EH (cell line): ENCODE measurements around the gene PCIF1.
A peak's percentile ranks its signal among the peaks of the same experiment; 100 is the strongest.
"Not testable (repeated sequence)": the region's sequence is repeated elsewhere in the genome, so short reads cannot be mapped to it uniquely, and the experiment has no call there.

ENCODE experiments used
- DNase-seq: peaks from one replicate; pipeline ENCODE4 v3.0.0-alpha.2; 2015; ENCODE audit warnings: low read depth

Gene PCIF1

DNA sequence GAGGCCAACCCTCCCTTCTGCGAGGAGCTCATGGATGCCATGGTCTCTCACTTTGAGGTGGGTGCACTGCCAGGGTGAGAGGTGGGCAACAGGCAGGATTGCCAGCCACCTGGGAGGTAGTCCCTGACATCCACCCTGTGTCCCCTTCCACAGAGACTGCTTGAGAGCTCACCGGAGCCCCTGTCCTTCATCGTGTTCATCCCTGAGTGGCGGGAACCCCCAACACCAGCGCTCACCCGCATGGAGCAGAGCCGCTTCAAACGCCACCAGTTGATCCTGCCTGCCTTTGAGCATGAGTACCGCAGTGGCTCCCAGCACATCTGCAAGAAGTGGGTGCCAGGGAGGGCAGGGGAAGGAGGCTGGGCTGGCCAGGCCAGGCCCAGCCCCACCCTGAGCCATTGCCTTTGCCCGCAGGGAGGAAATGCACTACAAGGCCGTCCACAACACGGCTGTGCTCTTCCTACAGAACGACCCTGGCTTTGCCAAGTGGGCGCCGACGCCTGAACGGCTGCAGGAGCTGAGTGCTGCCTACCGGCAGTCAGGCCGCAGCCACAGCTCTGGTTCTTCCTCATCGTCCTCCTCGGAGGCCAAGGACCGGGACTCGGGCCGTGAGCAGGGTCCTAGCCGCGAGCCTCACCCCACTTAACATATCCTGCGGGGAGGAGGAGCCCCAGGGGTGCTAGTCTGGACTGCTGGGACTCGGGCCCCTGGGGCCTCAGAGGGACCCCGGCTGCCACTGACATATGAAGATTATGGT lies 12.8 kb downstream of the PCIF1 start:
- DNase-seq = no peak

DNA sequence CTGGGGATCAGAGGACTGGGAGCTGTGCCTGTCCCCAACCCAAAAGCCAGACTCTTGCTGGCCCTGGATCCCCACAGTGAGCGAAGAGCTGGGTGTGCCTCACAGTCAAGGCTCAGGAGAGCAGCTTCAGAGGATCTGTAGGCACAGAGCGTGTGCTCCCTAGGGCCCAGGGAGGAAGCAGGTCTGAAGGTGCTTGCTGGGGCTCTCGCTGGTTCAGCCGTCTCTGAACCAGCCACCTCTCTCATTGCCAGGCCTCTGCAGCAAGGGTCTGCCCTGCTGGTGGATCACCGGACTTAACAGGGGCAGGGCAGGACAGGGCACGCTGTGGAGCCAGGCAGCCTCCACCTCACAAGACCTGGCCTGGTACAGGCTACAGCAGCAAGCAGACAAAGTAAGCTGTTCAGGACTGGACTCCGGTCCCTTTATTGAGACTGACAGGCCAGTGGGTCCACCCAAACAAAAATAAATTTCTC lies 13.8 kb downstream of the PCIF1 start:
- DNase-seq = no peak

GRCh38 chr20:45948742-45949541 lies 14.5 kb downstream of the PCIF1 start:
- no peak for DNase-seq

DNA sequence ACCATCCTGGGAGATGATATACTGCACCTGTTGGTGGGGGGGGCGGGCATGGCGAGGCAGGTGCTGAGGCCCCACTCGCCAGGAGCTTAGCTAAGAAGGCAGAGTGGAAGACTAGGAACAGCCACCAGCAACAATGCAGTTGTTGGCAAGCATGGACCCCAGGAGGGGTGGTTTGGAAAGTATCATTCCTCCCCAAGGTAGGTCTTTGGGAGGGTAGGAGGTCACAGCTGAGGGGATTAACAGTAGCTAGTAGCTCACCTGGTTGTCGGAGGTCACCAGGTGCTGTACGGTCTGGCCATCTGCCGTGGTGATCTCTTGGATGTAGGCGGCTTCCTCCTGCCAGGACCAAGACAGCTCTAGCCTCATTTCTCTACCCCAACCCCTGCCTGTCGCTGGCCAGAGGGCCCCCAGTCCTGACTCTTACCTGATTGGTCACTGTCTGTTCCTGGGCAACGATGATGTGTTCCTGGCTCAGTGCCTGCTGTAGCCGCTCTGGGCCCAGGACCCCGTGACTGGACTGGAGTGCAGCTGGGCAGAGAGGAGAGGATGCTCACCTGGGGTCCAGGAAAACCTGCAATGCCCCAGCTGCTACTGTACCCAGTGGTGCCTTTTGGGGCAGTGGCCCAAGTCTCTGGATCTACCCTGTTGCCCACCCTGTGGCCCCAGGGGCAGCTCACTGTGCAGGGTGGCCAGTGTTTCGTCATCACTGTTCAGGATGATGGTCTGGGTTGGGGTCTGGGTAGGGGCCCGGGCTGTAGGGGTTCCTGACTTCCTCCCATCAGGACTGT lies 15.3 kb downstream of the PCIF1 start:
- no peak for DNase-seq

DNA sequence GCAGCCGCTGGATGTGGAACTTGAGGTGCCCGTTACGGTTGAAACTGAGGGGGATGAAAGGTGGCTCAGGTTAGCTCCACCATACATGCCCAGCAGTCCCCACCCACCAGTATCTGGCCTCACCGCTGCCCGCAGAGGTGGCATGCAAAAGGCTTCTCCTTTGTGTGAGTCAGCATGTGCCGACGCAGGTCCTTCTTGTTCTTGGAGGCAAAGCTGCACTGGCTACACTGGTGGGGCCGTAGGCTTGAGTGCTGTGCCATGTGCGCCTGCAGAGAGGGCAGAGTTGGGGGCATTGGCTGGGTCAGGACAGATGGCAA lies 15.8 kb downstream of the PCIF1 start:
- DNase-seq = no peak

DNA sequence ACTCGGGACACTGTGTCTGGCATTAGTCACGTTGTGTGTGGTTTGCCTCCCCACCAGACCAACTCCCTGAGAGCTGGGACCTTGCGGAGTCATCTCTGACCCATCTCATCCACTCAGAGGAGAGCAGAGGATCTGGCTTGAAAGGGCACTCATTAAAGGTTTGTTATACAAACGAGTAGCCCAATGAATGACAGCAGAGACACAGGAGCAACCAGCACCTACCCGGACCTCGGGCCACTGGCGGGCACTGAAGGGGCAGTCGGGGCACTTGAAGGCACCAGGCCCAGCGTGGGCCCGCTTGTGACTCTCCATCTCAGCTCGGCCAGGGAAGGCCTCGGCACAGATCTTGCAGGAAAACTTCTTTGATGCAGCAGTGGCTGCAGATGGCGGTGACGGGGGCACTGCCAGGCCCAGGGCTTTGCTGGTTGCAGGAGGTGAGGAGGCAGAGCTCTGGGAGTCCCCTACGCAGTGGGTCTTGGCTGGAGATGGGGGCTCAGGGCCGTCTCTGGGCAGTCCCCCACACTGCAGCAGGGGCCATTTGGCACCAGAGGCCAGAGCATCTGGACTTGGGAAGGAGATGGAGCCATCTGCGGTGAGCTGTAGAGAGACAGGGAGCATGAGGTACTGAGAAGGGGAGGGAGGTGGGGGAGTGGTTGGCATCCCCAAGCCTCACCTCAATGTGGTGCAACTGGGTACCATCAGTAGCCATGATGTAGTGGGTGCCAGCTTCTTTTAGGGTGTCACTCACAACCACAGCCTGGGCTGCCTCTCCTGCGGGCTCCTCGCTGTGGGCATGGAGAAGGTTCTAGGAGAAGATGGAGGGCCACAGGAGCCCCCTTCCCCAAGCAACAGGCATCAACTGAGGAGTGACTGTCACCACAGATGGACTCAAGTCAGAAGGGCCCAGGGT lies 17.7 kb downstream of the PCIF1 start:
- DNase-seq = no peak

GRCh38 chr20:45952861-45953260 lies 18.4 kb downstream of the PCIF1 start:
- no peak for DNase-seq

DNA sequence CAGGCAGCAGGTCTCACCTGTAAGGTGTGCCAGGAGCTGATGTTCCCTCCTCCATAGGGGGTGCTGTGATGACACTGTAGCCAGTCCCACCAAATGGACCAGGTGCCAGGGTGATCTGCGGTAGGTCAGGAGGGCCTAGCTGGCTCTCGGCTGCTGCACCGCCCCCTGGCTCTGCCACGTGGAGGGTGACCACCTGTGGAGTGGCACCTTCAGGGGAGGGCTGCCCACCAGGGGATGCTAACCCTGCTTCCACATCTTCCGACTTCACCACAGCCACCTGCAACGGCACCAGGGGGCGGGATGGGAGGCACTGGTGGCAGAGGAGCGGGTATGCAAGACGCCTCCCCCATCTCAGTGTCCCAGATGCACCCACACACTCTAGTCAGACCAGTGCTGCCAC lies 19.2 kb downstream of the PCIF1 start:
- no peak for DNase-seq

DNA sequence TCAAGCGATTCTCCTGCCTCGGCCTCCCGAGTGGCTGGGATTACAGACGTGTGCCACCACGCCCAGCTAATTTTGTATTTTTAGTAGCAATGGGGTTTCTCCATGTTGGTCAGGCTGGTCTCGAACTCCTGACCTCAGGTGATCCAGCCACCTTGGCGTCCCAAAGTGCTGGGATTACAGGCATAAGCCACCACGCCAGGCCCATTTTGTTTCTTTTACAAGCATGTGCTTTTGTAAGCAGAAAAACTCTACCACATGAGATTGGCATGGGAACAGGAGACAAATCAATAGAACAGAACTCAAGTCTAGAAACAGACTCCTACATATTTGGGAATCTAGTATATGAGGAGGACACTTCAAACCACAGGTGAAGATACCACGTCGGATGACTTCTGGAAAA lies 21.8 kb downstream of the PCIF1 start:
- DNase-seq = not testable (repeated sequence)

- DNase-seq = no peak
Measured at GRCh38 chr20:45957021-45957941, 22.8 kb downstream of the PCIF1 start.

DNA sequence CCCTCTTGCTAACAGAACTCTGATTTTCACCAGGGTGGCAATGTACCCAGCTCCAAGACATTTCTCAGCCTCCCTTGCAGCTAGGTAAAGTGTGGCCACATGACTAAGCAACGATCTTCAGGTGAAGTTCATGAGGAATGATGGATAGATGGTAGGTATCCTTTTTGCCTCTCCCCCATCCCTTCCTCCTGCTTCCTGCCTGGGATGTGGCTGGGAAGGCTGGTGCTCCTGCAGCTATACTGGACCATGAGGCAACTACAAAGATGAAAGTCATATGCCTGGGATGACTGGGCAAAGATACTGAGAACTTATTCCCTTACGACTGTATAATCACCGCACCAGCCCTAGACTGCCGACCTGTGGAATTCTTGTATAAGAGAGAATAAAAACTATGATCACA lies 24.1 kb downstream of the PCIF1 start:
- no peak for DNase-seq

GRCh38 chr20:45959126-45959525 lies 24.6 kb downstream of the PCIF1 start:
- no peak for DNase-seq

DNA sequence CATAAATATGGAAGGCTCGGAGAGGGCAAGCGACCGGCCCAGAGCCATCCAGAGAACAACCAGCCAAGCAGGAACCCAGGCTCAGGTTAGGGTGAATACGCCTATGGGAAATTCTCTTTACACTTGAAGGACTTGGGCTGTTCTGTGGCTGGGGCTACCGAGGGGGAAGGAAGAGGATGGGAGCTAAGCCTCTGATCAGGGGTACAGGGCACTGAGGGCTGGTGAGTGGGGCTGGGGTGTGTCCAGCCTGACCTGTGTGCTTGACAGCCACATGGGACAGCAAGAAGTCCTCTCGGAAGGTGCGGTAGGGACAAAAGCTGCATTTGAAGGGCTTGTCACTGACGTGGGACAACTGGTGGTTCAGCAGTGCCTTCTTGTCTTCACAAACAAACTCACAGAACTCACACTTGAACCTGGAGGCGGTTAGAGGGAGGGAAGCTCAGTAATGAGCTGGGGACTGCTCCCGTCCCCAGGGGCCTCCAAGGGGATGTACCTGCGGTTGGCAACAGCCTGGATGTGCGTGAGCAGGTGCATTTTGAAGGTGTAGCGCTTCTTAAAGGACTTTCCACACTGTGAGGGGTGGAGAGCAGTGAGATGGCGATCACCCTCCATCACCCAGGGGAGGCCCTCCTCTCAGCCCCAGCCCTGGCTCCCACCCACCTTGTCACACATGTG lies 25.6 kb downstream of the PCIF1 start:
- no peak for DNase-seq

- no peak for DNase-seq
Measured at GRCh38 chr20:45962031-45962755, 27.7 kb downstream of the PCIF1 start.

DNA sequence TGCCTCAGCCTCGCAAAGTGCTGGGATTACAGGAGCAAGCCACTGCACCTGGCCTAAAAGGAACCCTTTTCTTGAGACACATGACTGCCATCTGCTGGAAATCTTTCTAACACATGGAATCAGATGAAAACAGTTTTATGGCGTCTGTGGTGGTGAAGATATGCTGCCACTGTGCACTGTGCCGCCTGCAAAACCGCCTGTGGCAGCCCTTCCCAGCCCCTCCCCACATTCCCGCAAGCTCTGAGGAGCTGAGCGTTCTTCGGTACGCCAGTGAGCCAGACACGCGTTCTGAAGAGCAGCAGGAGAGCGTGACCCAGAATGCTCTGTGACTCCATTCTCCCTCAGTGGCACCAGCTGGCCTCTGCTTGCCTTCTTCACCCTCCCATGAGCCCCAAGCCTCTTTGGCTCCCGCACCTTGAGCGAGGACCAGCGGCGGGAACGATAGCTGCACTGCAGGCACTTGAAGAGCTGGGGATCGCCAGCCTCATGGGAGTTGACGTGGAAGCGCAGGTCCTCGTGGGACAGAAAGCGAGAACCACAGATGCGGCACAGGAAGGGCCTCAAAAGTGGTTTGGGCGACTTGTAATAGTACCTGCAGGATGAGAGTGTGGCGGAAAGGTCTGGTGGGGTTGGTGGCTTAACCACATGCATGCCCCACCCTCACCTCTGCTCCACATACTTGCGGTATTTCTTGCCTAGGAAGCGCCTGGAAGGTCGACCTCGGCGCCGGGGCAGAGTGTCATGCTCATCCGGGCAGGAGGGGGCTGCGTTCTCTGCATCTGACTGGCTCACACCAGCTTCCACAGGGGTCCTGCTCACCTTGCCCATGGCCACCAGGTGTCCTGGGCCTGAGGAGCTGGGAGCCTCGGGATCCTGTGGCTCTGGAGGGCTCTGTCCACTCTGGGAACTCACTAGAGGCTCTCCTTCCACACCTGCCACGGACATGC lies 28.8 kb downstream of the PCIF1 start:
- DNase-seq = peak; percentile 53

- no peak for DNase-seq
Measured at GRCh38 chr20:45964006-45964400, 29.5 kb downstream of the PCIF1 start.

DNA sequence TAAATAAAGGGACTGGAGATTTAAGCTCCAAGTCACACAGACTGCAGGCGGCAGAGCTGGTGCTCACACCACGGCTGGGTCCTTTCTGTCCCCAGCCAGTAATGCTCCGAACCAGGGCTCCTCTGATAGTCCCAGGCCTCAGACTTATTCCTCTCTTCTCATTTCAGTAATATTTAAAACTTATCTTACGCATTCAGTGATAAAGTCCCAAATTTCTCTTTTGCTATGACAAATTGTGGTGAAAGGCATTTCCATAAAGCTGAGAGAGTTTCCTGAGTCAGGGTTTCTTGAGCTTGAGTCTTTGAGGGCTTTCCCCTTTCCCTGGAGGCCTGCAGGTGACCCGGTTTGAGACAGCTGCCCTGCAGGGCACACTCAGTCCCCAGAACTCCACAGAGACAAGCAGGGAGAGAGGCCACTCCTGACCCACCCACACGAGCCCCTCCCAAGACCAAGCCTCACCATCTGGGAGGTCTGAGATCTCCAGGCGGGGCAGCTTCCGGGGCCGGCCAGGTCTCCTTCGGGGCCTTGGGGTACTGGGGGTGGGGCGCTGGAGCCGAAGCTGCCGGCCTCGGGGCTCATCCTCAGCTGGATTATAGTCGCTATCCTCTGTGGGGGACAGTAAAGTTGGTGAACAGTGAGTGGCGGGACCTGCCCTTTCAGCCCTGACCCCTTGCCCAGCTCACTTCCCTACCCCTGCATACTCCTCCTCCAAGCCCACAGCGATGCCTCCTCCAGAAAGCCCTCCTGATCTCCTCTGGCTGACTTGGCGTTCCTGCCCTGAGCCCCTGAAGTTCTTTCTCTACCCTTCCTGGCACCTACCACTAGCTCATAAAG lies 30.9 kb downstream of the PCIF1 start:
- DNase-seq = no peak
